Epithelial cell of prostate (primary cell): ENCODE measurements around the gene CTTNBP2NL.
A peak's percentile ranks its signal among the peaks of the same experiment; 100 is the strongest.
"Not testable (repeated sequence)": the region's sequence is repeated elsewhere in the genome, so short reads cannot be mapped to it uniquely, and the experiment has no call there.

Experiments
- DNase-seq: peaks from one replicate; pipeline ENCODE4 v3.0.0-alpha.2; 2011; ENCODE audit warnings: low read depth, low spot score
- H3K27ac ChIP-seq: fragments of 450-650 bp; 2 replicates; pipeline ENCODE4 v1.5.1; 2017; ENCODE audit warnings: mild to moderate bottlenecking

CTTNBP2NL gene

DNA sequence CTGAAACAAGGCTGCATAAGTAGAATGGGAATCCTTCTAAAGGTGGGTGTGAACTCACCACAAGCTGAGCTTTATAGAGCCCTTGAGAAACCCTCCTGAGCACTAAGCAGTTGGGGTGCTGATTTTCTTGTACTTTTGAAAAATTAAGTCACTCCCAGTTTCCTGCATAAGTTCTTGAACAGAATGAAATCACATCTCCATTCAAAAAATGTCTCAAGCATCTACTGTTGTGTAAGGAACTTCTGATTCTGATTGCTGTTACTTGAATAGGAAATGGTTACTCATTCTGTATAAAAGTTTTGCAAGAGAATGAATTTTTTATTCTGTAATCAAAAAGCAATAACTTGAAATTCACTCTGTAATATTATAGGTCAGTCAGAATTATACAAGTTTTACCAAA is 61.9 kb downstream of the CTTNBP2NL start:
- no peak for DNase-seq

DNA sequence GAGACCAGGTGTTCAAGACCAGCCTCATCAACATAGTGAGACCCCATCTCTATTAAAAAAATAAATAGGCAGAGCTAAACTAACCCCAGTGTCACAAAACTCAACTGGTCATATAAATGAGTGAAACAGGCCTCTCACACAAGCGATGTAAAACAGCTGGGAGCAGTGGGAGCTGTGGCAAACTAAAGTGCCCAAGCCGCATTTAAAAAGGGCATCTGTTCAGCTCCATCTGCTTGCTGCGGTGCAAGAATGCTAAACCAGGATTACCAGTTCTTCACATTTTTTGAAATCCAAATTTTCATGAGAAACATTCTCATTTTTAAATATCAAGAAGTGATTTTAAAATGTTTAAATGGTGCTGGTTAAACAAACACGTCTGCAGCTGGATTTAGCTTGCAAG is 62.7 kb downstream of the CTTNBP2NL start:
- DNase-seq = no peak
- H3K27ac ChIP-seq = no peak overlapping the region

More for the DNA sequence above, 61.9 kb downstream of the CTTNBP2NL start:
- no peak overlapping the region for H3K27ac ChIP-seq

DNA sequence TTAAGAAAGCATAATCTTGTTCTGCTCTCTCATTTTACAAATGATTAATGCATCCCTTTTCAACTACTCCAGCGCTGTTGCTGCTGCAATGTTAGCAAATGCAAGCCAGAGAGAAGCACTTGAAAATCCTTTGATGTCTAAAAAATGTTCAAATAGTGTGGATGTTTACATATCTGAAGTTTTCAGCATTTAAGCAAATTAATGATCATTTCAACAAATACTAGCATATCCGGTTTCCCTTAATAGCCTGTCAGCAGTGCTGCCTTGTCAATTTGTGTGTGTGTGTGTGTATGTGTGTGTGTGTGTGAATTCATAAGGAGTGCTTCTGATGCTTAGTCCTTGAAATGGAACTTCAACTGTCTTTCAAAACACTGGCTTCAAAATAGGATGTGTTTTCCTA is 64.6 kb downstream of the CTTNBP2NL start:
- DNase-seq = no peak
- peak overlapping the region; percentile 74 for H3K27ac ChIP-seq

DNA sequence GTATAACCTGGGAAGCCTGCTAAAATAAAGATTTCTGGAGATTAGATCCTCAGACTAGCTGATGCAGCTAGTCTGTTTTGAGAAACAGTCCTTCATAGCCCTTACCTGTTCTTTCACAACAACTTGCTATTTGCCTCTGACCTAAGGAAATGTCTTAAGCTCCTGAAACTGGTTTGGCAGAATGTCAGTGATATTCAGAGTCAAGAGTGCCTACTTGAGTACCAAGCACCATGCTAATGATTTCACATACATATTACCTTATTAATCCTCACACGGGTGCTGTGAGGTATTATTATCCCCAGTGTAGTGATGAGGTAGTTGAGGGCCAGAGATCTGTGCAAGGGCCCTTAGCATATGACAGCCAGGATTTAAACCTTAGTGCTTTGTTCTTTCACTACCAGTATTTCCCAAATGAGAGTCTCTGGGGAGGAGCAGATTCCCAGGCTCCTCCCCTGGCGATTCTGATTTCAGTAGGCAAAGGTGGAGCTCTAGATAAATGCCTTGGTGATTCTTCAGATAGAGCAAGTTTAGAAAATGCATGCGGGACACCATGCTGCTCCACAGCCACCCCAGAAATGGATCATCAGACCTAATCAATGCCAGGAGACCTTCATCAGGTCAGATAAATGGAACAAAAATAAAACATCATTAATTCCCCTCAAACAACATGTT is 65.3 kb downstream of the CTTNBP2NL start:
- peak; percentile 52 for DNase-seq
- H3K27ac ChIP-seq = peak overlapping the region; percentile 74

DNA sequence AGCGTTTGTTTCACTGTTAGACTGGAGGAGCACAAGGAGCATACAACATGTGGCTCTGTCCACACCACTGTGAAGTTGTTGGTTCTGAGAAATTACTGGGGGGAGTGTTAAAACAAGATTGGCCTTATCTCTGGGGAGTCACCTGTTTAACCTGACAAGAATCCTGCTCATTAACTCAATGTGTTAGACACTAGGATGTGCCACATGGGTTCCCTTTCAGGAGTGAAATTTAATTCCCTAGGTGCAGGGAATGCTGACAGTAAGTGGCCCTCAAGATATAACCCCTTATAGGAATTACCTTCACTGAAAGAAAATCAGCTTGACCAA is 66.9 kb downstream of the CTTNBP2NL start:
- DNase-seq = no peak
- H3K27ac ChIP-seq = peak overlapping the region; percentile 74

DNA sequence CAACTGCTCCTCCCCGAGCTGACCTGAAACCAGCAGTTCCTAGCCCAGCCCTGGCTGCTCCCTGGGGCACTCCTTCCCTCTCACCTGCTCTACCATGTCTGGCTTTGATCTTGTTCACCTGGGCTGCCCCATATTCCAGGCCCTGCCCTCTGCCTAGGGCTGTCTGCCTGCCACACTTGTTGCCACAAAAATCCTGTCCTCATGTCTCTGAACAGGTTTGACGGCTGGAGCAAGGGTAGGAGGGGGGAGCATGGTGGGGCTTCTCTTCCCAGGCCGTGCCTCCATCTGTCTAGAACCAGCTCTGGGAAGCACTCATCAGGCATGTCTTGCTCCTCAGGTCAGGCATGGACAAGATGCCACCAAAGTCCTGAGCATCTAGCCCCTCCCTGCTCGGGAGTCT is 68.5 kb downstream of the CTTNBP2NL start:
- peak; percentile 70 for DNase-seq
- peak overlapping the region; percentile 74 for H3K27ac ChIP-seq

DNA sequence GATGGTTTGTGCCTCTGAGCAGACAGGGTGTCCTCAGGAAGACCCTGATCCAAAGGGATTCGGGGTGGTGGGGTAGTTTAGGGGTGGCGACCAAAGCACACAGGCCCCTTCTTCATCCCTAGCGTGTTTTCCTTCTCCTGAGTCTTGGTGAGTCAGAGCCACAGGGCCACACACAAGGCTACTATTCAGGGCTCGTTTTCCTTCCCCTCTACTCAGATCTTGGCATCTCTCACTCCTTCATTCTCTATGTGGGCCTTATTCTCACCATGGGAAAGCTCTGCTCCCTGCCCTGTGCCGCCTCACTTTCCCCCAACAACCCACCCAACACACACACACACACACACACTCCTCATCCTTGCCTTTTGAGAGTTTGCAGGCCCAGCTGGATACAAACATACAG is 69.1 kb downstream of the CTTNBP2NL start:
- no peak for DNase-seq
- H3K27ac ChIP-seq = peak overlapping the region; percentile 74

DNA sequence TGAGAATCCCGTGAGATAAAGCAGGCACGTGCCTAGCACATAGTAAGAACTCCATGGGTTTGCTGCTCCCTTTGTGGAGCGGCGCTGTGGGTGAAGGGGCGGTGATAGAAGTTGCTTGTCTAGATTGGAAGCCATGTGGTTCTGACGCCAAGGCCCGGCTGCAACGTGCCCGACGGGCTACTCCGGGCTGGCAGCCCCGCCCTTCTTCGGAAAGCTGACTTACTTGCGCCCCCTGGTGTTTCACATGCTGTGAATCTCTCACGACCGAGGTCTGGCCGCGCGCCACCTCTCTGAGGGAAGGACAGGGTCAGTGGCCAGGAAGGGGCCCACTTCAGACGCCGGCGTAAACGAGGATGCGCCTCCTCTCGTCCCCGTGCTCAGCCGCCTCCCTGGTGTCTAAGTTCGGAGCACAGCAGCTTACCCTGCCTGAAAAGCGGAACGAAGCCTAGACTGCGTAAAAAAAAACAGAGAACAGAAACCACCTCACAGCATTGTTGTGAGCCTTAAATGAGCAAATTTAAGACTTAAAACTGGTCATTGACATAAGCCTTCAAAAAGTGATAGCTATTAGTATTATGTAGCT is 70.2 kb downstream of the CTTNBP2NL start:
- DNase-seq = peak; percentile 77
- H3K27ac ChIP-seq = peak overlapping the region; percentile 74

DNA sequence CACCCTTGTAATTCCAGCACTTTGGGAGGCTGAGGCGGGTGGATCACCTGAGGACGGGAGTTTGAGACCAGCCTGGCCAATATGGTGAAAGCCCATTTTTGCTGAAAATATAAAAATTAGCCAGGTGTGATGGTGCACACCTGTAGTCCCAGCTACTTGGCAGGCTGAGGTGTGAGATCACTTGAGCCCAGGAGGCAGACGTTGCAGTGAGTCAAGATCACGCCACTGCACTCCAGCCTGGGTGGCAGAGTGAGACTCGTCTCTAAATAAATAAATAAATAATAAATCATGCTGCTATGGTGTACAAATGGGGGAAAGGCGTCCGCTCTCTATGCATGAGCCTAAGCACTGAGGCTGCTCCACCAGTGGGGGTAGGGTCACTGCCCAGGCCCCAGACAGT is 74.3 kb downstream of the CTTNBP2NL start:
- not testable (repeated sequence) for DNase-seq, H3K27ac ChIP-seq

DNA sequence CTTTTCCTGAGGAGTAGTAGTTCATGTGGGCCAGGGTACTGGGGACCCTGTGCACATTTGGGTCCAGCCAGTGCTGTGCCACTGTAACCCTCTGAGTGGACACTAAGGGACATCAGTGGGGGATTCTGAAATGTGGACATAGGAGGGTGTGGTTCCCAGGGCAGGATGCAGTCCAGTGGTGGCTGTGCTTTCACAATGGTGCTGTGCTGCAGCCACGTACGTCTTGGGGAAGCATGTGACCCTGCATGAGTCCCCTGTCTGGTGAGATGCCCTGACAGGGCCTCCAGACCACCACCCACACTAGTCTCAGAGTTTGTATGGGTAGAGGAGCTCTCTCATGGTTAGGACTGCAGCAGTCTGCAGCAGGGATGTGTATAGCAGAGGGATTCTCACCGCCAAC is 75.0 kb downstream of the CTTNBP2NL start:
- DNase-seq = no peak
- H3K27ac ChIP-seq = no peak overlapping the region

DNA sequence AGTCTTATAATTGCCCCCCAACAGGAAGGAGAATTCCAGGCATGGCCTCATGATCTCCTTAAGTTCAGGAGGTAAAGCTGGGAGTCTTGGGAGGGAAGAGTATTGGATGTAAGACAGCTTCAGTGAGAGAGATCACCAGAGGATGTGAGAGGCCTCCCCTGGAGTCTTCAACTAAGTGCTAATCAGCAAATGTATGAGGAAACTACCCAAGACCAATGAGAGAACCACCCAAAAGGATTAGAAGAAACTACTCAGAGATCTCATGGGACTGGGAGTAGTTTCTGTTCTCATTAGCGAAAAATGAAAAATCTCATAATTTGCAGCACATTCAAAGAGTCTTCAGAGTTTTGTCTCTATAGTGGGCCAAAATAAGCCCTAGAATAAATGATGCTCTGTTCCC is 76.1 kb downstream of the CTTNBP2NL start:
- H3K27ac ChIP-seq = no peak overlapping the region
- DNase-seq = no peak

DNA sequence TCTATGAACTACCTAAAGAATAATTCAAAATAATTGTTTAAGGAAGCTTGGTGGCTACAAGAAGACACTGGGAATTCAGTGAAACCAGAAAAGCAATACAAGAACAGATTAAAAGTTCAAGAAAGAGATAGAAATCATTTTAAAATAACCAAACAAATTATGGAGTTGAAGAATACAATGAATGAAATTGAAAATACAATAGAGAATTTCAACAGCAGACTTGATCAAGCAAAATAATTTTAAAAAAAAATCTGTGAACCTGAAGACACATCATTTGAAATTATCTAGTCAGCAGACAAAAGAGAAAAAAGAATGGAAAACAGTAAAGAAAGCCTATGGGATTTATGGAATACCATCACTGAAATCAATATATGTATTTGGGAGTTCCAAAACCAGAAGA is 81.5 kb downstream of the CTTNBP2NL start:
- DNase-seq = no peak
- H3K27ac ChIP-seq = no peak overlapping the region

DNA sequence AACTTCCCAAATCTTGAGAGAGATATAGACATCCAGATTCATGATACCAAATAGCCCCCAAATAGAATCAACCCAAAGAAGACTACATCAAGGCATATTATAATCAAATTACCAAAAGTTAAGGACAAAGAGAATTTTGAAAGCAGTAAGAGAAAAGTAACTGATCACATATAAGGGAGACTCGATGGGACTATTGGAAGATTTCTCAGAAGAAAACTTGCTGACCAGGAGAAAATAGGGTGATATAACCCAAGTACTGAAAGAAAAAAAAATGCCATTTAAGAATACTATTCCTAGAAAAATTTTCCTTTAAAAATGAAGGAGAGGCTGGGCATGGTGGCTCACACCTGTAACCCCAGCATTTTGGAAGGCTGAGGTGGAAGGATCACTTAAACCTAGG is 82.3 kb downstream of the CTTNBP2NL start:
- H3K27ac ChIP-seq = no peak overlapping the region
- DNase-seq = no peak

DNA sequence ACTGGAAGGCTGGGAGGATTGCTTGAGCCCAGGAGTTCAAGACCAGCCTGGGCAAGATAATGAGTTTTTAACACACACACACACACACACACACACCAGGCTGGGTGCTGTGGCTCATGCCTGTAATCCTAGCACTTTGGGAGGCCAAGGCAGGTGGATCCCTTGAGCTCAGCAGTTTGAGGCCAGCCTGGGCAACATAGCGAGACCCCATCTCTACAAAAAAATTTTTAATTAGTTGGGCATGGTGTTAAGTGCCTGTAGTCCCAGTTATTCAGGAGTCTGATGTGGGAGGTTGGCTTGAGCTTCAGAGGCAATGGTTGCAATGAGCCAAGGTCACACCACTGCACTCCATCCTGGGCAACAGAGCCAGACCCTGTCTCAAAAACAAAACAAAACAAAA is 90.0 kb downstream of the CTTNBP2NL start:
- DNase-seq, H3K27ac ChIP-seq: not testable (repeated sequence)

DNA sequence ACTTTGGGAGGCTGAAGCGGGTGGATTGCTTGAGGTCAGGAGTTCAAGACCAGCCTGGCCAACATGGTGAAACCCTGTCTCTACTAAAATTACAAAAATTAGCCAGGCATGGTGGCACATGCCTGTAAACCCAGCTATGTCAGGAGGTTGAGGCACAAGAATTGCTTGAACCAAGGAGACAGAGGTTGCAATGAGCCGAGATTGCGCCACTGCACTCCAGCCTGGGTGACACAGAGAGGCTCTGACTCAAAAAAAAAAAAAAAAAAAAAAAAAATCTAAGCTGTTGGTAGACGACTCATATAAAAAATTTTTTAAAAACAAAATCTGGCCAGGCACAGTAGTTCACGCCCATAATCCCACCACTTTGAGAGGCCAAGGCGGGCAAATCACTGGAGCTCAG is 91.7 kb downstream of the CTTNBP2NL start:
- not testable (repeated sequence) for H3K27ac ChIP-seq, DNase-seq

DNA sequence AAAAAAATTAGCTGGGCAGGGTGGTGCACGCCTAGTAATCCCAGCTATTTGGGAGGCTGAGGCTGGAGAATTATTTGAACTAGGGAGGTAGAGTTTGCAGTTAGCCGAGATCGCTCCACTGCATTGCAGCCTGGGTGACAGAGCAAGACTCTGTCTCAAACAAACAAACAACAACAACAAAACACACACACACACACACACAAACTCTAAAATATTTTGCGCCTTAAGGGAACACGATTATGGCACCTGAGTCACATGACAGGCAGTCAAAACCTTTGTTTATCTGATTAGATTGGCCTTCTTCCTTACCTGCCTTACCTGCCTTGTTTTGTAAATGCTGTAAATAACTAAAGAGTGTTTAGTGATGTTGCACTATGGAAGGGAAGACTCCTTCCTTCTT is 92.1 kb downstream of the CTTNBP2NL start:
- DNase-seq = no peak
- no peak overlapping the region for H3K27ac ChIP-seq

DNA sequence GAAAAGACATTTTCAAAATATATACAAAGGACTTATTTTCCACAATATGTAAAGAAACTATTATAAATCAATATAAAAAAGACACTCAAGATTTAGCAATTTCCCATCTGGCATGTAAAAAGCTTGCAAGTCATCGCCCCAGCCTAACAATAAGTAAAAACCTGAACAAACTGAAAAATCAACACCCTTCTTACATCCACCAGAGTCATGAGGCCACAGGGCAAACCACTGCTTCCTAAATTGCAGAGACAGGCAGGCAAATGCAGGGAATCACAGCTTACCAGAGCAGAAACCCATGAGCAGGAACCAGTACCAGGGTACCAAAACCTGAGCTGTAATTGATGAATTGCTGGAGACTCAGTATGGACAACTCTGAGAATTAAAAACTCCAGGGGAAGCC is 96.1 kb downstream of the CTTNBP2NL start:
- DNase-seq = no peak
- H3K27ac ChIP-seq = no peak overlapping the region

DNA sequence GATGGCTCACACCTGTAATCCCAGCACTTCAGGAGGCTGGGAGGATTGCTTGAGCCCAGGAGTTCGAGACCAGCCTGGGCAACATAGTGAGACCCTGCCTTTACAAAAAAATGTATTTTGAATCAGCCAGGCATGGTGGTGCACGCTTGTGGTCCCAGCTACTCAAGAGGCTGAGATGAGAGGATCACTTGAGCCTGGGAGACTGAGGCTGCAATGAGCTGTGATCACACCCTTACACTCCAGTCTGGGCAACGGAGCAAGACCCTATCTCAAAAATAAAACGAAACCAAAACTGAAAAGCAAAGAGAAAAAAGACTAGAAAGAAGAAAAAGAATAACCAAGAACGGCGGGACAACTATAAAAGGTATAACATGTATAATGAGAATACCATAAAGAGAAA is 97.3 kb downstream of the CTTNBP2NL start:
- no peak for DNase-seq
- no peak overlapping the region for H3K27ac ChIP-seq

DNA sequence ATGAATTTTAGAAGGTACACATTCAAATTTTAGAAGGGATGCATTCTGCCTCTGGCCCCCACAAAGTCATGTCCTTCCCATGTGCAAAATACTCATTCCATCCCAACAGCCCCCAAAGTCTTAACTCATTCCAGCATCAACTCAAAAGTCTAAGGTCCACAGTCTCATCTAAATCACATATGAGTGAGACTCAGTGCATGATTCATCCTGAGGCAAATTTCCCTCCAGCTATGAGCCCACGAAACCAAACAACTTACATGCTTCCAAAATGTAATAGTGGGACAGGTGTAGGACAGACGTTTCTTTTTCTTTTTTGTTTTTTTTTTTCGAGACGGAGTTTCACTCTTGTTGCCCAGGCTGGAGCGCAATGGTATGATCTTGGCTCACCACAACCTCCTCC is 100.3 kb downstream of the CTTNBP2NL start:
- no peak overlapping the region for H3K27ac ChIP-seq
- no peak for DNase-seq

DNA sequence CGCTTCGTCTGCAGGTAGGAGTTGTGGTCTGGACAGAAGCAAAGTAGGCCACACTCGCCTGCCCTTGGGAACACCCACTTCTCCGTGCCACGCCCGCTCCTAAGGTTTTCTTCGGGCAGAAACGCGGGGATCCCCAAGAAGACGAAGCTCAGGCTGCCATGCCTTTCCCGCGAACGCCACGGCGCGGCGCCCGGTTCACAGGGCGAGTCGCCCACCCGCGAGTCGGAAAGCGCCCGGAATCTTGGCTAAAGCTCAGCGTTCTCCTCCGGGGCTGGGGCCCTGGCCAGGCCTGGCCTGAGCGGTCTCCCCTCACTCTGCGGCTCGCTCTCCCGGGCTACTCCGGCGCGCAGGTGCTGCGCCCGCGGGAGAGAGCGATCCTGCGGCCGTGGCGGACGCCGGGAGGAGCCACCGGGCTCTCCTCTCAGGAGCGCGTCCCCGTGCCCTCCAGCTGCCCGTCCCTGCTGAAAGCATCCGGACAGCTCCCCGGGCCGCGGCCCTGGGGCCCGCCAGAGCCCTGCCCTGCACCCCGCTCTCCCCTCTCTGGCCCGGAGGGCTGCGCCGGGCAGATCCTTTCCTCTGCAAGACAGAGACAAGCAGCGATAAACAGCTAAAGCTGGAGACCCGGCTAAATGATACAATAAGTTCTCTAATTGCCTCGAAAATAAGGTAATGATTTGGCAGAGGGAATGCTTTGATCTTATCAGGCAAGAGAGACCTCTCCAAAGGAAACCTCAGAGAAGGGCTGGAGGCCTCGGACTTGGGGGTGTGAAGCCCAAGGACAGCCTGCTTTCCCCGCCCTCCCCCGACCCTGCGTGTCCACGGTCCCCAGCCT is 106.0 kb downstream of the CTTNBP2NL start:
- H3K27ac ChIP-seq = no peak overlapping the region

DNA sequence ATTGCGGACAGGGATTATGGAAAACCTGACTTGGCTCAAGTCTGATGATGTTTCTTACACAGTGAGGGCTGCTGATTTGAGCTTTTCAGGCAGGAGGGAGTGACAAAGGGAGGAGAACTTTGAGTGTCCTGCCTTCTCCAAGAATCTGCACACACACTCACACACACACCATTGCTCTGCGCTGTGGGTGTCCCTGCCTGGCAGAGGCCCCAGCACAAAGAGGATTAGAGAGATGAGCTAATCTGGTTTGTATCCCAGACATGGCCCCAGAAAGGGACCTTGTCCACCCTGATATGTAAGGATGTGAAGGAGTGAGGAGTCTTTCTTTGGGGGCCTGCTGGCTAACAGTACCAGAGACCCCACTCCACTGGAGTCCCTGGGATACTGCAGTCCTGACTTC is 106.8 kb downstream of the CTTNBP2NL start:
- no peak for DNase-seq
- no peak overlapping the region for H3K27ac ChIP-seq

More for the DNA sequence above, 106.0 kb downstream of the CTTNBP2NL start:
- no peak for DNase-seq
